H1 (cell line): Measurements from ENCODE around the gene NUP133. TPM values are rescaled to one million over a fixed set of nuclear protein-coding genes. Genes with fewer than 3 reads are reported as not detected.

Experiments used
- E2F6 ChIP-seq: IDR thresholded peaks from 2 replicates; pipeline ENCODE4 v1.6.1; 2012; ENCODE audit warnings: inconsistent platforms
- polyA plus RNA-seq, 7 experiments: library from polyadenylated mRNA; depleted of rRNA in 3 of 7; stranded (reverse) in 5 of 7; unstranded in 2 of 7; fragments of >200 nt in 5 of 7; fragments of 200-250 nt in 2 of 7; gene quantifications; 1 replicate in 5 of 7; 2 replicates in 1 of 7; 4 replicates in 1 of 7; pipeline versions ENCODE4 v1.2.1 to v1.2.3, GENCODE V29; 2011 to 2013; ENCODE audit warnings: missing spikeins in 2 of 7, mixed read lengths in 2 of 7
- total RNA-seq: library from RNA; stranded (reverse); fragmentation: NEBNext Ultra II Directional; extraction: Animal tissue kit (Norgen Biotek cat#: 25700); gene quantifications from 2 replicates; pipeline ENCODE4 v1.2.1, GENCODE V29; 2021

NUP133 gene
- total and polyA plus RNA-seq, 2 of the 8 experiments (the other 6 are each of a cell fraction or from before 2014, with no cell fraction given), result 20.6 to 72.1 TPM

DNA sequence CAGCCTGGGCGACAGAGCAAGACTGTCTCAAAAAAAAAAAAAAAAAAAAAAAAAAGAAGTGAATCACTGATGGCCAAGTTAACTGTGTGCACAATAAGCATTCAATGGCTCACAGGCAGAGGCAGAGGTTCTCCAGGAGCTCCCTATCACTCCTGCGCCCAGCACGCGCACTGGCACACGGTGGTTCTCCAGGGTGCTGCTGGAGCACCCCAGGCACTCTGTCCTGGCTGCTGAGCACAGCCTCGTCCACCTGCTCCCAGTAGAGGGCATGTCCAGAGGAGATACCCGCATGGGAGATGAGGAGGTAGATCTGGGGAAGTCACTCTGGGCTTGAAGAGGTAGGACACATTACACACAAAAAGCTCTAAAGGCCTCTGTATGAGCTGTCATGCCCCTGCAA lies 21.5 kb upstream of the NUP133 start (continued):
- TF ChIP-seq E2F6, result no peak
- TF ChIP-seq, all 59 proteins: peak for 0
